PFSK-1 (cell line): ENCODE results near the gene ABCC1.

ENCODE experiments used
- FOXP2 ChIP-seq: optimal IDR thresholded peaks from 2 replicates; pipeline ENCODE3; 2011; ENCODE audit warnings: borderline replicate concordance, control low read depth, inconsistent platforms; ENCODE audit not compliant: insufficient read depth; ENCODE audit errors: extremely low read length, extremely low read depth
- POLR2AphosphoS5 ChIP-seq: IDR thresholded peaks from 2 replicates; pipeline ENCODE4 v1.6.1; 2012; ENCODE audit warnings: low read depth, mild to moderate bottlenecking, control low read depth, low read length, moderate library complexity
- SIN3A ChIP-seq: IDR thresholded peaks from 2 replicates; pipeline ENCODE4 v1.6.1; 2012; ENCODE audit warnings: mild to moderate bottlenecking, low read length, moderate library complexity, borderline replicate concordance; ENCODE audit not compliant: insufficient read depth
- TAF1 ChIP-seq: IDR thresholded peaks from 2 replicates; pipeline ENCODE4 v1.6.1; 2012; ENCODE audit warnings: low read length, control low read depth, borderline replicate concordance; ENCODE audit not compliant: insufficient read depth
- TF ChIP-seq, protein P1 (sequence below), 2 experiments: IDR thresholded peaks; 2 replicates each; pipeline versions ENCODE4 v1.6.1 to v1.8.0; 2011 to 2012; ENCODE audit warnings: low read depth in 2 of 2, low read length in 2 of 2, control low read depth in 1 of 2, inconsistent platforms in 1 of 2, mild to moderate bottlenecking in 1 of 2, moderate library complexity in 1 of 2; ENCODE audit not compliant: insufficient read depth in 1 of 2

ABCC1 gene

DNA sequence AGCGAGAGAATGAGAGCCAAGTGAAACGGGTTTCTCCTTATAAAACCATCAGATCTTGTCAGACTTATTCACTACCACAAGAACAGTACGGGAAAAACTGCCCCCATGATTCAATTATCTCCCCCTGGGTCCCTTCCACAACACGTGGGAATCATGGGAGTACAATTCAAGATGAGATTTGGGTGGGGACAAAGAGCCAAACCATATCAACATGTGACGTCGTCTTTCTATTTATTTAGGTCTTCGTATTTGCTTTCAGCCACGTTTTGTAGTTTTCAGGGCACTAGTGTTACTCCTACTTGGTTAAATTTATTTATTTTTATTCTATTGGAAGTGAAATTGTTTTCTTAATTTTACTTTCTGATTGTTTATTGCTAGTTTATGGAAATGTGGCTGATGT lies 33.1 kb upstream of the ABCC1 start:
- no peak for TF ChIP-seq POLR2AphosphoS5
- TF ChIP-seq SIN3A: no peak
- TF ChIP-seq FOXP2: no peak
- TF ChIP-seq, protein P1, sequence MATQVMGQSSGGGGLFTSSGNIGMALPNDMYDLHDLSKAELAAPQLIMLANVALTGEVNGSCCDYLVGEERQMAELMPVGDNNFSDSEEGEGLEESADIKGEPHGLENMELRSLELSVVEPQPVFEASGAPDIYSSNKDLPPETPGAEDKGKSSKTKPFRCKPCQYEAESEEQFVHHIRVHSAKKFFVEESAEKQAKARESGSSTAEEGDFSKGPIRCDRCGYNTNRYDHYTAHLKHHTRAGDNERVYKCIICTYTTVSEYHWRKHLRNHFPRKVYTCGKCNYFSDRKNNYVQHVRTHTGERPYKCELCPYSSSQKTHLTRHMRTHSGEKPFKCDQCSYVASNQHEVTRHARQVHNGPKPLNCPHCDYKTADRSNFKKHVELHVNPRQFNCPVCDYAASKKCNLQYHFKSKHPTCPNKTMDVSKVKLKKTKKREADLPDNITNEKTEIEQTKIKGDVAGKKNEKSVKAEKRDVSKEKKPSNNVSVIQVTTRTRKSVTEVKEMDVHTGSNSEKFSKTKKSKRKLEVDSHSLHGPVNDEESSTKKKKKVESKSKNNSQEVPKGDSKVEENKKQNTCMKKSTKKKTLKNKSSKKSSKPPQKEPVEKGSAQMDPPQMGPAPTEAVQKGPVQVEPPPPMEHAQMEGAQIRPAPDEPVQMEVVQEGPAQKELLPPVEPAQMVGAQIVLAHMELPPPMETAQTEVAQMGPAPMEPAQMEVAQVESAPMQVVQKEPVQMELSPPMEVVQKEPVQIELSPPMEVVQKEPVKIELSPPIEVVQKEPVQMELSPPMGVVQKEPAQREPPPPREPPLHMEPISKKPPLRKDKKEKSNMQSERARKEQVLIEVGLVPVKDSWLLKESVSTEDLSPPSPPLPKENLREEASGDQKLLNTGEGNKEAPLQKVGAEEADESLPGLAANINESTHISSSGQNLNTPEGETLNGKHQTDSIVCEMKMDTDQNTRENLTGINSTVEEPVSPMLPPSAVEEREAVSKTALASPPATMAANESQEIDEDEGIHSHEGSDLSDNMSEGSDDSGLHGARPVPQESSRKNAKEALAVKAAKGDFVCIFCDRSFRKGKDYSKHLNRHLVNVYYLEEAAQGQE (IDR thresholded peaks at IDR 0.05; ENCODE audit: insufficient read depth in 1 of 2, low read depth in 2 of 2, low read length in 2 of 2): no peak
- no peak for TF ChIP-seq TAF1

DNA sequence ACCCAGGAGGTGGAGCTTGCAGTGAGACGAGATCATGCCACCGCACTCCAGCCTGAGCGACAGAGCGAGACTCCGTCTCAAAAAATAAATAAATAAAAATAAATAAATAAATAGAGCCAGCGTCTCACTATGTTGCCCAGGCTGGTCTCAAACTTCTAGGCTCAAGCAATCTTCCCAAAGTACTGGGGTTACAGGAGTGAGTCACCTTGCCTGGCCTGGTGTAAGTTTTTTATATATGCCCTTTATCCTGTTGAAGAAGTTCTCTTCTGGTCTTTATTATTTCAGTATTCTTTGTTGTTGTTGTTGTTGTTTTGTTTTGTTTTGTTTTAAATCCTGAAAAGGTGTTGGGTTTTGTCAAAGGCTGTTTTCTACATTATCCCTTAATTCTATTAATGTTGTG lies 30.1 kb upstream of the ABCC1 start:
- TF ChIP-seq SIN3A: no peak

DNA sequence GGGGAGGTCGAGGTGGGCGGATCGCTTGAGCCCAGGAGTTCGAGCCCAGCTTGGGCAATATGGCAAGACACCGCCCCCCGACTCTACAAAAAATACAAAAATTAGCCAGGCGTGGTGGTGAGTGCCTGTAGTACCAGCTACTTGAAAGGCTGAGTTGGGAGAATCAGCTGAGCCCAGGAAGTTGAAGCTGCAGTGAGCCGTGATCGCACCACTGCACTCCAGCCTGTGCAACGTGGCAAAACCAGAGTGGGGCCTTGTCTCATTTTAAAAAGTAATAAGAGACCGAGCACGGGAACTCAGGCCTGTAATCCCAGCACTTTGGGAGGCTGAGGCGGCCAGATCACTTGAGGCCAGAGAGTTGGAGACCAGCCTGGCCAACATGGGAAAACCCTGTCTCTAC lies 24.4 kb upstream of the ABCC1 start:
- TF ChIP-seq, protein P1 (IDR thresholded peaks at IDR 0.05; ENCODE audit: insufficient read depth in 1 of 2, low read depth in 2 of 2, low read length in 2 of 2): no peak
- TF ChIP-seq POLR2AphosphoS5 (no peak), TAF1 (no peak), FOXP2 (no peak), SIN3A (no peak)

DNA sequence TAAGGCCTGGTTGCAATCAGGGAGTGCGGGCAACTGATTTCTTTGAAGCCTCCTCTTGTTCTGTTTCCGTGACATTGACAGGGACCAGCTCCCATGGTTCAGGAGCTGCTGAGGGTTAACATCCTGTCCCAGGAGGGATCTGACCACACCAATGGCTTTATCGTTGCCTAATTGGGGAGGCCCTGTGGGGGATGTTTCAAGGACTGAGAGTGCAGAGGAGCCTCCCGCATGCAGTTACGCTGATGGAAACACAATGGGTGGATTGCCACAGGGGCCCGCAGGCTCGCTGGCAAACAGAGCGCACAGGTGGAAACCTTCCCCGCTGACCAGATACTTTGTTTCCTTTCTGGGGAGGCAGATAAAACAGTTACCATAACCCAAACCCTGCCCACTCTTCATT lies 23.8 kb upstream of the ABCC1 start:
- TF ChIP-seq, protein P1 (IDR thresholded peaks at IDR 0.05; ENCODE audit: insufficient read depth in 1 of 2, low read depth in 2 of 2, low read length in 2 of 2): no peak
- TF ChIP-seq POLR2AphosphoS5 (no peak), SIN3A (no peak), FOXP2 (no peak)

DNA sequence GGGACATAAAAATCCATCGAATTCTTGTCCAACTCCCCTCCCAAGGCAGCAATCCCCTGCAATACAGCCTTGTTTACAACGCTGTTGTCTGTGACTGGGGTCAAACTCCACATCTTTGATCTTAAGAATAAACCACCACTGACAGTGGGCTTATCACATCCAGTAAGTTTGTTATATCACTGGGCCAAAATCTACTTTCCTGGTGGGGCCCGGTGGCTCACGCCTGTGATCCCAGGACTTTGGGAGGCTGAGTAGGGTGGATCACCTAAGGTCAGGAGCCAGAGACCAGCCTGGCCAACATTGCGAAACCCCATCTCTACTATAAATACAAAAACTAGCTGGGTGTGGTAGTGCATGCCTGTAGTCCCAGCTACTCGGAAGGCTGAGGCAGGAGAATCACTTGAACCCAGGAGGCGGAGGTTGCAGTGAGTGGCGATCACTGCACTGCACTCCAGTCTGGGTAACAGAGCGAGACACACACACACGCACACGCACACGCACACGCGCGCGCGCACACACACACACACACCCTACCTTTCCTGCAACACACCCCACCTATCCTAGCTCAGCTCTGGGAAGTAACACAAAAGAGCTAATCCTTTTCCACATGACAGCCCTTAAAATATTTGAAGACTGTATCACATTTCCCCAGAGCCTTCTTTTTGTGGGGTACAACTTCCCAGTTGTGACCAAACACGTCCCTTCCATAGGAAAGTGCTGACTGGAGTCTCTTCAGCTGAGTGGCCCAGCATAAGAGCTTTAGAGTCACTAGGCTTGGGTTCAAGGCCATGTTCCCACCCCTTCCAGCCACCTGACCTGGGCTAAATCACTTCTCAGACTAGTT lies 20.9 kb upstream of the ABCC1 start:
- TF ChIP-seq TAF1 (no peak), SIN3A (no peak), FOXP2 (no peak), POLR2AphosphoS5 (no peak)
- TF ChIP-seq, protein P1 (IDR thresholded peaks at IDR 0.05; ENCODE audit: insufficient read depth in 1 of 2, low read depth in 2 of 2, low read length in 2 of 2): no peak
